DOHH2 (cell line): Measurements from ENCODE around the gene KDM5B.
"Not testable (repeated sequence)": the region's sequence is repeated elsewhere in the genome, so short reads cannot be mapped to it uniquely, and the experiment has no call there.

Experiments used
- H3F3A ChIP-seq: fragments of 200-600 bp; sonication (generic), shearing (Covaris generic); 2 replicates; pipeline ENCODE4 v1.6.0; 2016; ENCODE audit warnings: antibody characterized with exemption, mild to moderate bottlenecking; ENCODE audit not compliant: control insufficient read depth, insufficient read depth
- H3K27ac ChIP-seq: fragments of 200-600 bp; sonication (generic); 2 replicates; pipeline ENCODE4 v1.5.1; 2014; ENCODE audit warnings: low read depth, mild to moderate bottlenecking, low read length, moderate library complexity
- H3K27me3 ChIP-seq: fragments of 200-600 bp; sonication (generic); 2 replicates; pipeline ENCODE4 v1.6.1; 2014; ENCODE audit warnings: mild to moderate bottlenecking, low read length, mixed read lengths; ENCODE audit not compliant: control insufficient read depth
- H3K36me3 ChIP-seq: fragments of 200-600 bp; sonication (generic); 2 replicates; pipeline ENCODE4 v1.6.1; 2014; ENCODE audit warnings: mild to moderate bottlenecking, low read length, moderate library complexity, mixed read lengths; ENCODE audit not compliant: control insufficient read depth
- H3K4me1 ChIP-seq: fragments of 200-600 bp; sonication (generic); 2 replicates; pipeline ENCODE4 v1.6.1; 2014; ENCODE audit warnings: mild to moderate bottlenecking, low read length, mixed read lengths; ENCODE audit not compliant: control insufficient read depth
- H3K4me2 ChIP-seq: fragments of 200-600 bp; sonication (generic); 2 replicates; pipeline ENCODE4 v1.6.0; 2014; ENCODE audit warnings: mild to moderate bottlenecking, low read length, moderate library complexity
- H3K4me3 ChIP-seq: fragments of 200-600 bp; sonication (generic); 2 replicates; pipeline ENCODE4 v1.5.1; 2014; ENCODE audit warnings: mild to moderate bottlenecking, low read length, mixed read lengths
- H3K79me2 ChIP-seq: fragments of 200-600 bp; sonication (generic); 2 replicates; pipeline ENCODE4 v1.6.1; 2014; ENCODE audit warnings: mild to moderate bottlenecking, low read length, mixed read lengths; ENCODE audit not compliant: control insufficient read depth
- H3K9me2 ChIP-seq: fragments of 200-600 bp; sonication (generic); replicated peaks from 2 replicates; pipeline ENCODE4 v1.6.1; 2014; ENCODE audit warnings: mild to moderate bottlenecking, low read length, mixed read lengths; ENCODE audit not compliant: control insufficient read depth
- H3K9me3 ChIP-seq: fragments of 200-600 bp; sonication (generic); 2 replicates; pipeline ENCODE4 v1.6.1; 2014; ENCODE audit warnings: antibody characterized with exemption, low read length, mixed read lengths; ENCODE audit not compliant: control insufficient read depth, insufficient read depth
- H4K20me1 ChIP-seq: fragments of 200-600 bp; sonication (generic); 2 replicates; pipeline ENCODE4 v1.6.0; 2014; ENCODE audit warnings: low read depth, mild to moderate bottlenecking, antibody characterized with exemption, low read length, moderate library complexity; ENCODE audit not compliant: control insufficient read depth, insufficient read depth
- CTCF ChIP-seq: fragments of 200-600 bp; sonication (generic); IDR thresholded peaks from one replicate; pipeline ENCODE4 v1.5.1; 2014; ENCODE audit warnings: antibody characterized with exemption, mild to moderate bottlenecking, low read depth, low read length; ENCODE audit not compliant: poor library complexity, severe bottlenecking
- EZH2phosphoT487 ChIP-seq: fragments of 200-600 bp; sonication (generic); IDR thresholded peaks from 2 replicates; pipeline ENCODE4 v1.6.1; 2017; ENCODE audit warnings: borderline replicate concordance, mild to moderate bottlenecking, antibody characterized with exemption, low read length, moderate library complexity, mixed read lengths

KDM5B gene

GRCh38 chr1:202750024-202750423 lies 58.2 kb downstream of the KDM5B start:
- no peaks in the 10 kb centered on the region for H3K36me3 ChIP-seq
- H3K9me3 ChIP-seq = no peaks in the 10 kb centered on the region
- H3K27ac ChIP-seq = no peak overlapping the region
- no peaks in the 10 kb centered on the region for H3K79me2 ChIP-seq
- H3K4me1 ChIP-seq = no peaks in the 10 kb centered on the region
- no peaks in the 10 kb centered on the region for H3F3A ChIP-seq
- H3K4me2 ChIP-seq = no peak overlapping the region
- no peak overlapping the region for H3K4me3 ChIP-seq
- no peaks in the 10 kb centered on the region for H4K20me1 ChIP-seq
- peaks cover 17% of the 10 kb centered on the region; the same call in 1 of the 2 replicates for H3K27me3 ChIP-seq
- no peak for TF ChIP-seq EZH2phosphoT487
- TF ChIP-seq CTCF = no peak
- H3K9me2 ChIP-seq = no peaks in the 10 kb centered on the region

- no peaks in the 10 kb centered on the region for H4K20me1 ChIP-seq
- H3F3A ChIP-seq = no peaks in the 10 kb centered on the region
- no peaks in the 10 kb centered on the region for H3K4me1 ChIP-seq
- no peak for TF ChIP-seq EZH2phosphoT487
- no peak for TF ChIP-seq CTCF
- H3K27me3 ChIP-seq = peaks cover 6% of the 10 kb centered on the region; the same call in 1 of the 2 replicates
- H3K9me2 ChIP-seq = no peaks in the 10 kb centered on the region
- no peaks in the 10 kb centered on the region for H3K79me2 ChIP-seq
- H3K4me3 ChIP-seq = no peak overlapping the region
- H3K4me2 ChIP-seq = no peak overlapping the region
- H3K27ac ChIP-seq = no peak overlapping the region
- no peaks in the 10 kb centered on the region for H3K36me3 ChIP-seq
- no peaks in the 10 kb centered on the region for H3K9me3 ChIP-seq
Observed at GRCh38 chr1:202745323-202745888, 62.8 kb downstream of the KDM5B start.

GRCh38 chr1:202744770-202745169 lies 63.5 kb downstream of the KDM5B start:
- H3K79me2 ChIP-seq, H3K27me3 ChIP-seq, H3K9me3 ChIP-seq, H4K20me1 ChIP-seq, H3K4me2 ChIP-seq, H3K4me1 ChIP-seq, H3K27ac ChIP-seq, H3K4me3 ChIP-seq, H3K9me2 ChIP-seq, H3F3A ChIP-seq, H3K36me3 ChIP-seq: not testable (repeated sequence)

GRCh38 chr1:202742496-202742895 lies 65.7 kb downstream of the KDM5B start:
- H3K79me2 ChIP-seq = no peaks in the 10 kb centered on the region
- no peaks in the 10 kb centered on the region for H3K4me1 ChIP-seq
- H3F3A ChIP-seq = no peaks in the 10 kb centered on the region
- no peak for TF ChIP-seq EZH2phosphoT487
- no peak for TF ChIP-seq CTCF
- H3K9me3 ChIP-seq = no peaks in the 10 kb centered on the region
- no peaks in the 10 kb centered on the region for H3K9me2 ChIP-seq
- no peak overlapping the region for H3K4me3 ChIP-seq
- no peak overlapping the region for H3K4me2 ChIP-seq
- H3K27ac ChIP-seq = no peak overlapping the region
- no peaks in the 10 kb centered on the region for H3K36me3 ChIP-seq
- no peaks in the 10 kb centered on the region for H4K20me1 ChIP-seq
- peaks cover 9% of the 10 kb centered on the region; the same call in 1 of the 2 replicates for H3K27me3 ChIP-seq
